Liver (tissue), 9 donors: ENCODE results near the gene TNRC6B. TPM values are rescaled to one million over a fixed set of nuclear protein-coding genes. Genes with fewer than 3 reads are reported as not detected.

Source experiments
- DNase-seq: peaks from one replicate; pipeline ENCODE4 v3.0.0-alpha.2; 2017; ENCODE audit warnings: low spot score
- H3K27ac ChIP-seq, 2 donors: one replicate each; pipeline ENCODE4 v1.7.0; 2013; ENCODE audit warnings: inconsistent platforms in 2 of 2, low read length in 2 of 2, control low read depth in 1 of 2, low read depth in 1 of 2, mild to moderate bottlenecking in 1 of 2
- H3K27me3 ChIP-seq, 4 donors: one replicate each; pipeline versions ENCODE4 v1.6.1 to v1.7.0; 2013; ENCODE audit warnings: low read length in 3 of 4, inconsistent platforms in 1 of 4, mild to moderate bottlenecking in 1 of 4, moderate library complexity in 1 of 4; ENCODE audit not compliant: control insufficient read depth in 4 of 4, insufficient read depth in 4 of 4
- H3K36me3 ChIP-seq, 4 donors: one replicate each; pipeline versions ENCODE4 v1.6.1 to v1.7.0; 2013; ENCODE audit warnings: low read length in 3 of 4, mild to moderate bottlenecking in 3 of 4, low read depth in 1 of 4, moderate library complexity in 1 of 4; ENCODE audit not compliant: control insufficient read depth in 4 of 4, insufficient read depth in 3 of 4
- H3K4me1 ChIP-seq, 4 donors: one replicate each; pipeline versions ENCODE4 v1.6.1 to v1.7.0; 2013; ENCODE audit warnings: low read length in 3 of 4, mild to moderate bottlenecking in 3 of 4, moderate library complexity in 1 of 4; ENCODE audit not compliant: control insufficient read depth in 4 of 4, insufficient read depth in 4 of 4
- H3K4me3 ChIP-seq, 3 donors: one replicate each; pipeline versions ENCODE4 v1.6.1 to v1.7.0; 2013; ENCODE audit warnings: low read length in 3 of 3, control low read depth in 1 of 3, low read depth in 1 of 3, mild to moderate bottlenecking in 1 of 3
- H3K9ac ChIP-seq, 2 donors: one replicate each; pipeline ENCODE4 v1.7.0; 2013; ENCODE audit warnings: low read length in 2 of 2, mild to moderate bottlenecking in 2 of 2, moderate library complexity in 2 of 2, control low read depth in 1 of 2, low read depth in 1 of 2
- H3K9me3 ChIP-seq, 4 donors: one replicate each; pipeline versions ENCODE4 v1.6.1 to v1.7.0; 2013; ENCODE audit warnings: low read length in 3 of 4; ENCODE audit not compliant: control insufficient read depth in 4 of 4
- CTCF ChIP-seq: fragments of 150-350 bp; IDR thresholded peaks from 2 replicates; pipeline ENCODE4 v1.5.1; 2017; ENCODE audit warnings: improper control_type of control experiment, low read depth, low read length; ENCODE audit not compliant: missing input control
- EGR1 ChIP-seq, 2 donors: IDR thresholded peaks; 2 replicates each; pipeline ENCODE4 v1.6.1; 2016 to 2018; ENCODE audit warnings: antibody characterized with exemption in 2 of 2, low read depth in 2 of 2
- FOXA1 ChIP-seq: IDR thresholded peaks from 2 replicates; pipeline ENCODE4 v1.6.1; 2016; ENCODE audit warnings: antibody characterized with exemption
- GABPA ChIP-seq, 2 donors: IDR thresholded peaks in 1 of 2; conservative IDR thresholded peaks in 1 of 2; 2 replicates each; pipeline ENCODE4 v1.6.1; 2016; ENCODE audit warnings: antibody characterized with exemption in 2 of 2, mild to moderate bottlenecking in 1 of 2, moderate library complexity in 1 of 2
- HNF4A ChIP-seq, 2 donors: conservative IDR thresholded peaks; 2 replicates each; pipeline ENCODE4 v1.6.1; 2016; ENCODE audit warnings: antibody characterized with exemption in 2 of 2, mild to moderate bottlenecking in 2 of 2
- HNF4G ChIP-seq: IDR thresholded peaks from 2 replicates; pipeline ENCODE4 v1.6.1; 2016; ENCODE audit warnings: antibody characterized with exemption
- JUND ChIP-seq, 2 donors: IDR thresholded peaks; 2 replicates each; pipeline ENCODE4 v1.6.1; 2016; ENCODE audit warnings: antibody characterized with exemption in 2 of 2
- MAX ChIP-seq: IDR thresholded peaks from 2 replicates; pipeline ENCODE4 v1.6.1; 2016; ENCODE audit warnings: antibody characterized with exemption
- NR2F2 ChIP-seq: IDR thresholded peaks from 2 replicates; pipeline ENCODE4 v1.6.1; 2016; ENCODE audit warnings: antibody characterized with exemption
- RAD21 ChIP-seq, 2 donors: IDR thresholded peaks; 2 replicates each; pipeline ENCODE4 v1.6.1; 2016; ENCODE audit warnings: antibody characterized with exemption in 2 of 2, mild to moderate bottlenecking in 2 of 2
- RXRA ChIP-seq, 2 donors: IDR thresholded peaks; 2 replicates each; pipeline ENCODE4 v1.6.1; 2017 to 2018; ENCODE audit warnings: antibody characterized with exemption in 2 of 2, mild to moderate bottlenecking in 1 of 2
- SP1 ChIP-seq: IDR thresholded peaks from 2 replicates; pipeline ENCODE4 v1.6.1; 2018; ENCODE audit warnings: antibody characterized with exemption, mild to moderate bottlenecking
- TAF1 ChIP-seq: conservative IDR thresholded peaks from 2 replicates; pipeline ENCODE4 v1.6.1; 2016; ENCODE audit warnings: antibody characterized with exemption, mild to moderate bottlenecking
- YY1 ChIP-seq: IDR thresholded peaks from 2 replicates; pipeline ENCODE4 v1.6.1; 2016; ENCODE audit warnings: antibody characterized with exemption, mild to moderate bottlenecking
- WGBS: extraction: QIAGEN DNeasy Blood & Tissue Kit; methylation state at CpG from one replicate; pipeline ENCODE4 v1.1.7; 2013; 5-methylcytosine and 5-hydroxymethylcytosine counted together
- polyA plus RNA-seq, 2 donors: library from polyadenylated mRNA; stranded (reverse) in 1 of 2; unstranded in 1 of 2; fragments of 200-250 nt in 1 of 2; fragments of >200 nt in 1 of 2; fragmentation: Nextera tagmentation in 1 of 2; extraction: Ambion mirVana in 1 of 2; gene quantifications; one replicate each; pipeline versions ENCODE4 v1.2.1 to v1.2.3, GENCODE V29; 2013 to 2015
- total RNA-seq, 2 donors: library from RNA; depleted of rRNA; stranded (reverse); fragments of >200 nt; gene quantifications; one replicate each; pipeline ENCODE4 v1.2.3, GENCODE V29; 2014
- TF ChIP-seq, protein P1 (sequence below): IDR thresholded peaks from 2 replicates; pipeline ENCODE4 v1.6.1; 2016; ENCODE audit warnings: antibody characterized with exemption
- TF ChIP-seq, protein P2 (sequence below): IDR thresholded peaks from 2 replicates; pipeline ENCODE4 v1.6.1; 2016; ENCODE audit warnings: antibody characterized with exemption, mild to moderate bottlenecking
- donor health status: healthy.
- donor health status: healthy.
- donor health status: healthy.
- donor health status: healthy.
- donor health status: healthy.

TNRC6B gene
- total and polyA plus RNA-seq, 4 donors = 4.6 to 39.1 (median 26.4) TPM

- 79% methylated on average over 6 of the region's 6 CpGs for WGBS
- no peak for DNase-seq
- TF ChIP-seq GABPA (IDR thresholded peaks at IDR 0.05 in 1 of 2, conservative IDR thresholded peaks at IDR 0.05 in 1 of 2) (no peak), TAF1 (no peak), YY1 (no peak), SP1 (no peak), HNF4A (conservative IDR thresholded peaks at IDR 0.05) (no peak), FOXA1 (no peak), RAD21 (IDR thresholded peaks at IDR 0.05) (no peak), JUND (IDR thresholded peaks at IDR 0.05) (no peak), EGR1 (IDR thresholded peaks at IDR 0.05; ENCODE audit: low read depth in 2 of 2) (no peak), NR2F2 (no peak), RXRA (IDR thresholded peaks at IDR 0.05) (no peak)
- TF ChIP-seq, protein P1, sequence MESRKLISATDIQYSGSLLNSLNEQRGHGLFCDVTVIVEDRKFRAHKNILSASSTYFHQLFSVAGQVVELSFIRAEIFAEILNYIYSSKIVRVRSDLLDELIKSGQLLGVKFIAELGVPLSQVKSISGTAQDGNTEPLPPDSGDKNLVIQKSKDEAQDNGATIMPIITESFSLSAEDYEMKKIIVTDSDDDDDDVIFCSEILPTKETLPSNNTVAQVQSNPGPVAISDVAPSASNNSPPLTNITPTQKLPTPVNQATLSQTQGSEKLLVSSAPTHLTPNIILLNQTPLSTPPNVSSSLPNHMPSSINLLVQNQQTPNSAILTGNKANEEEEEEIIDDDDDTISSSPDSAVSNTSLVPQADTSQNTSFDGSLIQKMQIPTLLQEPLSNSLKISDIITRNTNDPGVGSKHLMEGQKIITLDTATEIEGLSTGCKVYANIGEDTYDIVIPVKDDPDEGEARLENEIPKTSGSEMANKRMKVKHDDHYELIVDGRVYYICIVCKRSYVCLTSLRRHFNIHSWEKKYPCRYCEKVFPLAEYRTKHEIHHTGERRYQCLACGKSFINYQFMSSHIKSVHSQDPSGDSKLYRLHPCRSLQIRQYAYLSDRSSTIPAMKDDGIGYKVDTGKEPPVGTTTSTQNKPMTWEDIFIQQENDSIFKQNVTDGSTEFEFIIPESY = no peak
Observed at GRCh38 chr22:40367342-40367741, 189.6 kb downstream of the TNRC6B start.

DNA sequence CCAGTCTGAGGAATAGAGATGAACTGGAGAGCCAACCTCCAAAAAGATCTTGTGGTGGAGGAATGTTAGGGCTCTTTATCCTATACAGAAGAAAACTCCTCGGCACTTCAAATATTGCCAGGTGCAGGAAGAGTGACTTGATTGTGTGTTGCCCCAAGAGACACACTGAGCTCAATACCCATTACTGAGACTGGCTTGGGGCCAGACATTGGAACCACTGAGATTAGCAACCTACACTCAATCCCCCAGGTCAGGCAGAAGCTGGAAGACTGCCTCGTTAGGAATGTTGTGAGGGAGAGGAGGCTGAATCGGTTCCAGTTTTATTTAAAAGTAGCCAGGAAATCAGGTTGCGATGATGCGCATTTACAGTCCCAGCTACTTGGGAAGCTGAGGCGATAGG is 190.3 kb downstream of the TNRC6B start:
- no peak for DNase-seq
- Histone ChIP-seq H3K4me3 (no peak overlapping the region), H3K36me3 (peaks cover 11 to 44% (median 34%) of the 10 kb centered on the region in 4 donors), H3K9me3 (no peaks in the 10 kb centered on the region), H3K27ac (no peak overlapping the region), H3K4me1 (peaks cover 3 to 9% (median 5%) of the 10 kb centered on the region in 4 donors), H3K27me3 (no peaks in the 10 kb centered on the region), H3K9ac (no peak overlapping the region)
- 93% methylated on average over 6 of the region's 6 CpGs for WGBS
- TF ChIP-seq, protein P2, sequence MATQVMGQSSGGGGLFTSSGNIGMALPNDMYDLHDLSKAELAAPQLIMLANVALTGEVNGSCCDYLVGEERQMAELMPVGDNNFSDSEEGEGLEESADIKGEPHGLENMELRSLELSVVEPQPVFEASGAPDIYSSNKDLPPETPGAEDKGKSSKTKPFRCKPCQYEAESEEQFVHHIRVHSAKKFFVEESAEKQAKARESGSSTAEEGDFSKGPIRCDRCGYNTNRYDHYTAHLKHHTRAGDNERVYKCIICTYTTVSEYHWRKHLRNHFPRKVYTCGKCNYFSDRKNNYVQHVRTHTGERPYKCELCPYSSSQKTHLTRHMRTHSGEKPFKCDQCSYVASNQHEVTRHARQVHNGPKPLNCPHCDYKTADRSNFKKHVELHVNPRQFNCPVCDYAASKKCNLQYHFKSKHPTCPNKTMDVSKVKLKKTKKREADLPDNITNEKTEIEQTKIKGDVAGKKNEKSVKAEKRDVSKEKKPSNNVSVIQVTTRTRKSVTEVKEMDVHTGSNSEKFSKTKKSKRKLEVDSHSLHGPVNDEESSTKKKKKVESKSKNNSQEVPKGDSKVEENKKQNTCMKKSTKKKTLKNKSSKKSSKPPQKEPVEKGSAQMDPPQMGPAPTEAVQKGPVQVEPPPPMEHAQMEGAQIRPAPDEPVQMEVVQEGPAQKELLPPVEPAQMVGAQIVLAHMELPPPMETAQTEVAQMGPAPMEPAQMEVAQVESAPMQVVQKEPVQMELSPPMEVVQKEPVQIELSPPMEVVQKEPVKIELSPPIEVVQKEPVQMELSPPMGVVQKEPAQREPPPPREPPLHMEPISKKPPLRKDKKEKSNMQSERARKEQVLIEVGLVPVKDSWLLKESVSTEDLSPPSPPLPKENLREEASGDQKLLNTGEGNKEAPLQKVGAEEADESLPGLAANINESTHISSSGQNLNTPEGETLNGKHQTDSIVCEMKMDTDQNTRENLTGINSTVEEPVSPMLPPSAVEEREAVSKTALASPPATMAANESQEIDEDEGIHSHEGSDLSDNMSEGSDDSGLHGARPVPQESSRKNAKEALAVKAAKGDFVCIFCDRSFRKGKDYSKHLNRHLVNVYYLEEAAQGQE = no peak
- TF ChIP-seq NR2F2 = no peak
- TF ChIP-seq RAD21 (IDR thresholded peaks at IDR 0.05) = no peak
- TF ChIP-seq CTCF = no peak
- no peak for TF ChIP-seq TAF1
- no peak for TF ChIP-seq FOXA1
- TF ChIP-seq MAX = no peak
- TF ChIP-seq HNF4G = no peak

More at GRCh38 chr22:40367342-40367741, 189.6 kb downstream of the TNRC6B start:
- Histone ChIP-seq H3K9me3 (no peaks in the 10 kb centered on the region), H3K27ac (no peak overlapping the region), H3K36me3 (peaks cover 13 to 49% (median 39%) of the 10 kb centered on the region in 4 donors), H3K4me3 (no peak overlapping the region), H3K4me1 (peaks cover 3 to 9% (median 5%) of the 10 kb centered on the region in 4 donors), H3K27me3 (no peaks in the 10 kb centered on the region), H3K9ac (no peak overlapping the region)
